Measurements from ENCODE around the gene TNFRSF1A. TPM values are rescaled to one million over a fixed set of nuclear protein-coding genes. Genes with fewer than 3 reads are reported as not detected.

The TNFRSF1A gene
- total and polyA plus RNA-seq, 2 of the 13 experiments (the other 11 are each of a cell fraction or from before 2014, with no cell fraction given), result 41.5 to 61.2 TPM

- H3K9ac ChIP-seq (ENCODE audit: insufficient read depth, low read depth, low read length), result peak overlapping the region; percentile 82
- no peak for TF ChIP-seq CHCHD3 (CRISPR knock-in tag; IDR thresholded peaks at IDR 0.05)
- peak; percentile 57; the same call in 1 of the 2 replicates for TF ChIP-seq FOXA3 (CRISPR knock-in tag; IDR thresholded peaks at IDR 0.05)
- no peak for TF ChIP-seq ZNF3 (CRISPR knock-in tag; IDR thresholded peaks at IDR 0.05)
- peak; percentile 62; the same call in 1 of the 2 replicates for TF ChIP-seq NKX3-1 (CRISPR knock-in tag; IDR thresholded peaks at IDR 0.05)
- peak; percentile 38; the same call in 1 of the 2 replicates for TF ChIP-seq FOXO1 (CRISPR knock-in tag; IDR thresholded peaks at IDR 0.05)
- TF ChIP-seq PHF21A (CRISPR knock-in tag; IDR thresholded peaks at IDR 0.05), result peak; percentile 89
- peak; percentile 56; the same call in 1 of the 2 replicates for TF ChIP-seq GATAD1 (CRISPR knock-in tag; IDR thresholded peaks at IDR 0.05)
- TF ChIP-seq MTA1 (CRISPR knock-in tag; IDR thresholded peaks at IDR 0.05; ENCODE audit: borderline replicate concordance), result peak; percentile 39; the same call in 1 of the 2 replicates
- no peak for TF ChIP-seq PHF5A (CRISPR knock-in tag; IDR thresholded peaks at IDR 0.05; ENCODE audit: low read depth, unreplicated experiment)
- peak; percentile 89 for TF ChIP-seq FOXP4 (CRISPR knock-in tag; IDR thresholded peaks at IDR 0.05)
- no peak; the same call in 1 of the 2 replicates for TF ChIP-seq RAD21 (CRISPR knock-in tag; IDR thresholded peaks at IDR 0.05)
- TF ChIP-seq PPARG (CRISPR knock-in tag; conservative IDR thresholded peaks at IDR 0.05), result peak; percentile 86
- peak; percentile 56 to 80; a peak in 3 of 4 replicates for TF ChIP-seq EP300 (IDR thresholded peaks at IDR 0.05; ENCODE audit: low read depth in 2 of 2, low read length in 2 of 2)
- TF ChIP-seq EP300 (CRISPR knock-in tag; IDR thresholded peaks at IDR 0.05; ENCODE audit: borderline replicate concordance), result peak; percentile 58; the same call in 1 of the 2 replicates
- 0 out of 2 replicates have a peak, but pooled peaks have one; percentile 25 for TF ChIP-seq BRCA1 (CRISPR knock-in tag; IDR thresholded peaks at IDR 0.05)
- TF ChIP-seq ELF3 (CRISPR knock-in tag; IDR thresholded peaks at IDR 0.05), result peak; percentile 93
- TF ChIP-seq HMGXB3 (CRISPR knock-in tag; IDR thresholded peaks at IDR 0.05; ENCODE audit: borderline replicate concordance), result peak; percentile 72; the same call in 1 of the 2 replicates
- TF ChIP-seq GATAD2A (CRISPR knock-in tag; IDR thresholded peaks at IDR 0.05), result peak; percentile 84
- TF ChIP-seq RCOR2 (CRISPR knock-in tag; IDR thresholded peaks at IDR 0.05), result 0 out of 2 replicates have a peak, but pooled peaks have one; percentile 57
- no peak for TF ChIP-seq ZFAT (CRISPR knock-in tag; conservative IDR thresholded peaks at IDR 0.05)
Observed at GRCh38 chr12:6372403-6373003, 30.6 kb upstream of the TNFRSF1A start.

More at GRCh38 chr12:6372403-6373003, 30.6 kb upstream of the TNFRSF1A start:
- Histone ChIP-seq H3K4me2 (ENCODE audit: low read depth, low read length) (peak overlapping the region; percentile 98), H3K79me2 (ENCODE audit: insufficient read depth, low read length) (no peaks in the 10 kb centered on the region), H3K4me1 (ENCODE audit: insufficient read depth, low read length) (peaks cover 96% of the 10 kb centered on the region), H3K36me3 (replicated peaks in 1 of 2; ENCODE audit: control insufficient read depth in 1 of 2, insufficient read depth in 2 of 2, low read length in 2 of 2) (no peaks in the 10 kb centered on the region), H4K20me1 (ENCODE audit: insufficient read depth, low read length) (no peaks in the 10 kb centered on the region), H3K27me3 (ENCODE audit: control insufficient read depth in 1 of 2, insufficient read depth in 2 of 2, low read length in 2 of 2) (peaks cover 0 to 21% of the 10 kb centered on the region in 2 experiments; a peak in 3 of 5 replicates), H2AFZ (ENCODE audit: low read length) (no peak overlapping the region), H3K4me3 (replicated peaks in 1 of 3; ENCODE audit: insufficient read depth in 1 of 3, low read depth in 2 of 3, low read length in 3 of 3) (peak overlapping the region; percentile 24 to 73 (median 24); a peak in 5 of 6 replicates), H3K27ac (ENCODE audit: extremely low read length, insufficient read depth, low read length) (peak overlapping the region; percentile 96), H3K9me3 (ENCODE audit: low read length) (no peaks in the 10 kb centered on the region)
- ChIA-PET CTCF (ENCODE audit: low intra/inter-chr PET ratio, low total read pairs) (interaction anchor here (1.8 kb wide), 1 partner anchor 37 kb away, joined by 4 read pairs; no protein-coding TSS in a partner anchor), POLR2A (interaction anchor here (0.6 to 7.5 kb wide), 5 partner anchors 9 to 62 kb away, joined by 3 to 278 read pairs (median 15); partner anchors contain the start of genes LTBR, PLEKHG6 and TNFRSF1A)
- in situ Hi-C loops (cut with HindIII; ENCODE audit: extremely low pct_ligation_motif_present, low pct_unique_long_range_greater_than_20kb) (loop anchor here (5.0 kb wide), 1 partner anchor 35 kb away; no protein-coding TSS in a partner anchor), intact Hi-C loops (cut with micrococcal nuclease; ENCODE audit: unreplicated experiment) (loop anchor here (1.0 kb wide), 1 partner anchor 13 kb away; no protein-coding TSS in a partner anchor)
- 1% methylated on average over 8 of the region's 8 CpGs for WGBS (ENCODE audit: low lambda C conversion rate)
- no TSS peak for BruUV-seq (replicated peaks)
- peak; percentile 91 for DNase-seq (ENCODE audit: low spot score)
- peak; percentile 88 for FAIRE-seq
- peak; percentile 44 for ATAC-seq
